ENCODE measurements around the gene ZNF22.
"Not testable (repeated sequence)": the region's sequence is repeated elsewhere in the genome, so short reads cannot be mapped to it uniquely, and the experiment has no call there.

ZNF22 gene

DNA sequence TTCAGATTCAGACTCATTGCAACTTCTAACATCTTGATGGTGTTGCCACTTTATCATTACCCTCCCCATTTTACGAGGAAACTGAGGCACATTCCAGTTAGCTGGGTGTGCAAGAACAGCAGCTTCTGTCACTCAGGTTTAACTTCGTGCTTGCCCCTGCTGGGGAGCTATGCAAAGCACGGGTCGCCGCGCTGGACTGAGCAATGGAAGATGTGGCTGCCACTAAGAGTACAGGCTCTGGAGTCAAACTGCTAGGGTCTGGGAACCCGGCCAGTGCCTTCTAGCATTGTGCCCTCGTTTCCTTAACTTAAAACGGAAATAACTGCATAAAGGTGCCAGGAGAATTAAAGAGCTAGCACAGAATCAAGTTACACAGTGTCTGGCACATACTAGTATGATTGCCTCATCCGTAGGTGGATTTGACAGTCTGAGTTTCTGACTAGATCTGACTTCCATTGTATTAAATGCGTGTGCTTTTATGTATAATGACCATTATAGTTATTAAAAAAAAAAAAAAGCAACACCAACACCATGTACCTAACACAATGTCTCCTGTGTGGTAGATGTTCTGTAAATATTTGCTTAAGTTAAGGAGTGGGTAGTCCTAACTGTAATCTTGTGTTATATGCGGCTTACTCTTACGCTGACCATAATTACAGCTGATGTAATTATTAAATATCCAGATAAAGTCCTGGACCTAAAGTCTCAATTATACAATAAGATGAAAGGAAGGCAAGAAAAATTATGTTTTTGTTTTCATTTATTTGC lies 842 bp downstream of the ZNF22 start:
- in situ Hi-C loops (cut with MboI; ENCODE audit: low sequenced_read_pairs) = no loop called here

GRCh38 chr10:45003432-45004000 lies 2.8 kb downstream of the ZNF22 start:
- in situ Hi-C loops (cut with MboI; ENCODE audit: low sequenced_read_pairs) = no loop called here

DNA sequence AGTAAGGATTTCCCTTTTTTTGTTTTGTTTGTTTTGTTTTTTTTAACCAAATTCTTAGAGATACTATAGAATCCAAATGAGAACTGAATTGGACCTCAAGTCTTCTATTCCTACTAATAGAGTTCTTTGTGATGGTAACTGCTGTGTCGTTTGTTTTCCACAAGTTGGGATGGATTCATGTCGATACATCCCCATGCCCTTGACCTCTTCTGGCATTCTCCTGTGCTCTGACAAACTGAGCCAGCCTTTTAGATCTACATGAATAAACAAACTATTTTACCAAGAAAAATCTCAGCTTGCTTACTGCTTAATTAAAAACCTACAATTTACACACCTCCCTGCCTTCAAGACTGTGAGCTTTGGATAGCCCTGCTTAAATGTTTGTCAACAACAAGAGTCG lies 3.9 kb downstream of the ZNF22 start:
- in situ Hi-C loops (cut with MboI; ENCODE audit: low sequenced_read_pairs) = no loop called here

DNA sequence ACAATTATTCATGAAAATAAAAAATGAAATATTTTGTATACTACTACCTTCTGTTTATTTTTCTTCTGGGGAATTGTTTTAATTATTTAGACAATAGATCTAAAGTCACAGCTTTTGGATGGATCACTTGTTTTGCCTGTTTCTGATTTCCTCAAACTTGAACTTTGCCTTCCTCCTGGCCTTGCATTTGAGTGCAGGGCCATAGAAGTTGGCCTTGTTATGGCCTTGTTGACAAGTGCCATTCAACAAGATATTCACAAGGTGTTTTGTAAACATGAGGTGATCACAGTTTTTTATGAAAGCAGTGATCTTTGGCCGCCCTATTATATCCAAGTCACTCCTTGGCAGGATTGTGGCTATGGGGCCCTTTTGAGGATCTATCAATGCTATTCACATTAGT lies 4.6 kb downstream of the ZNF22 start:
- in situ Hi-C loops (cut with MboI; ENCODE audit: low sequenced_read_pairs) = no loop called here

DNA sequence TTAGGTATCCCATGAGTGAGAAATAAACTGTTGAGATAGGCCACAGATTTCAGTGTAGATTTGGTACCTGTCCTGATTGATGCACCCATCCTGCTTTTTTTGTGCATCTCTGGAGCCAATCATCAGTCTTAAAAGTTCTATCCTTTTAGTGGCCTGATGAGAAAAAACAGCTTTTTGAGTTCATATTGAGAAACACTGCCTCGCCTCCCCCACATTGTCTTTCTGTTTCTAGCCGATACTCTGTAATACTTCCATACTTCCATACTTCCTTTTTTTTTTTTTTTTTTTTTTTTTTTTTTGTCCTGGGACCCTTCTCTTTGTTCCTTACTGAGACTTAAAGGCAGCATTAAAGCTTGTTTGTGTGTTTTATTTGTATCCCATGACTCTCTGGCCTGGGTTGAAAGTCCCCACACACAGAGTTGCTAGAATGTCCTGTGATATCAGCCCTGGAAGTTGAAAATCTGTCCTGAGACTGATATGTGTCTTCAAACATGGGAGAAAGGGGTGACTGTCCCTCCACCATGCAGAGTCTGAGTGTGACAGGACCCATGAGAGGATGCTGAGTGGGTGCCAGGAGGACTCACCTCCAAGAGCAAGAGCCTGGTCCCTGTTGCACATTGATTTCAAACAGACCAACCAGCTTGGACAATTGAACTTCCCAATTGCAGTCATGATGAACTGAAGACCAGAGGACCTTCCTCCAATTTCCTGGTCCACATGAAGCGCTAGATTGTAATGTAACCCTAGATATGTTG lies 5.7 kb downstream of the ZNF22 start:
- in situ Hi-C loops (cut with MboI; ENCODE audit: low sequenced_read_pairs) = no loop called here

GRCh38 chr10:45008524-45009161 lies 7.9 kb downstream of the ZNF22 start:
- in situ Hi-C loops (cut with MboI; ENCODE audit: low sequenced_read_pairs) = no loop called here

DNA sequence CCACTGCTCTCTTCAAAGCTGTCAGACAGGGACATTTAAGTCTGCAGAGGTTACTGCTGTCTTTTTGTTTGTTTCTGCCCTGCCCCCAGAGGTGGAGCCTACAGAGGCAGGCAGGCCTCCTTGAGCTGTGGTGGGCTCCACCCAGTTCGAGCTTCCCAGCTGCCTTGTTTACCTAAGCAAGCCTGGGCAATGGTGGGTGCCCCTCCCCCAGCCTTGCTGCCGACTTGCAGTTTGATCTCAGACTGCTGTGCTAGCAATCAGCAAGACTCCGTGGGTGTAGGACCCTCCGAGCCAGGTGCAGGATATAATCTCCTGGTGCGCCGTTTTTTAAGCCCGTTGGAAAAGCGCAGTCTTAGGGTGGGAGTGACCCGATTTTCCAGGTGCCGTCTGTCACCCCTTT lies 13.8 kb downstream of the ZNF22 start:
- in situ Hi-C loops (cut with MboI; ENCODE audit: low sequenced_read_pairs) = not testable (repeated sequence)

DNA sequence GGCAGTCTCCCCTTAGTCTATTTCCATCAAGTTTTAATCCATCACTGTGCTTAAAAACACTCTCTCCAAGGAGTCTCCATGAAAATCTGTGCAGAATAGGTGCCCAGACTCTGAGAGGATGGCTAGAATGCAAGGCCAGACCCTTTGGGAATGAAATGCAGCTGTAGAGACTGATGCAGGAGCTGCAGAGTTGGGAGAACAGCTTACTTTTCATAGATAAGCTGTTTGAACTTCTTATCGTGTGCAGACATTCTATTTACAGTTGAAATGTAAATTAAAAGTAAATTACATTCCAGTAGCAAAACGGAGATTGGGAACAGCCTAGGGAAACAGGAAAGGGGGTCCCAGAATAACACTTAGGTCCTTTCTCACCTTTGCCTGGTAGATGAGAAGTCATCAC lies 14.9 kb downstream of the ZNF22 start:
- in situ Hi-C loops (cut with MboI; ENCODE audit: low sequenced_read_pairs) = no loop called here

- in situ Hi-C loops (cut with MboI; ENCODE audit: low sequenced_read_pairs) = no loop called here
Measured at GRCh38 chr10:45023426-45023825, 22.7 kb downstream of the ZNF22 start.

- in situ Hi-C loops (cut with MboI; ENCODE audit: low sequenced_read_pairs) = no loop called here
Measured at GRCh38 chr10:45034301-45034700, 33.6 kb downstream of the ZNF22 start.

- in situ Hi-C loops (cut with MboI; ENCODE audit: low sequenced_read_pairs) = no loop called here
Measured at GRCh38 chr10:45035673-45036072, 35.0 kb downstream of the ZNF22 start.

DNA sequence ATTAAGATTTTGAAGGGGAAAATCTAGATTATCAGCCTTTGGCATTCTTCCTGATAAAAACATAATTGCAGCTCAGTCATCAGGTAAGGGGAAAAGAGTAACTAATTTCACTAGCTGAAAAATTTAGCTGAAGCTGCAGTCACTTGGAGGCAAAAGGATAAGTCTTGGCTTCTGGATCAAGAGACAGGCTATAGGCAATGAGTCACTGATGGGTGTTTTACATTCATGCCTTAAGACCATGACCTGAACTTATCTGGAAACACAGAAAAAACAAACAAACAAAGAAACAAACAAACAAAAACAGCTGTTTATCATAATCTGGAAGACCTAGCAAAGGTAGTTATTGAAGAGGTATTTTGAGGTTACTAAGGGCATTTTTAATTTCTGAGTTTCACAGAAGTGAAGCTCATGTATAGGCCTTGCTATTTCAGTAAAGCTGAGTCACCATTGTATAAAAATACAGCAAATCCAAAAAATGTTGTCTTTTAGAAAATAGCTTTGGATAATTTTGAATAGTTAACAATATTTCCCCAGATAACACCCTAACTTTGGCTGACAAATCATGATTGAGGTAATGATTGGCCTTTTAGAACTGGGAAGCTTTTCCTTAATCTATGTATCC lies 40.3 kb downstream of the ZNF22 start:
- in situ Hi-C loops (cut with MboI; ENCODE audit: low sequenced_read_pairs) = no loop called here

- in situ Hi-C loops (cut with MboI; ENCODE audit: low sequenced_read_pairs) = no loop called here
Measured at GRCh38 chr10:45044290-45044689, 43.6 kb downstream of the ZNF22 start.

GRCh38 chr10:45050551-45051235 lies 50.0 kb downstream of the ZNF22 start:
- in situ Hi-C loops (cut with MboI; ENCODE audit: low sequenced_read_pairs) = no loop called here

- in situ Hi-C loops (cut with MboI; ENCODE audit: low sequenced_read_pairs) = no loop called here
Measured at GRCh38 chr10:45052700-45053099, 52.0 kb downstream of the ZNF22 start.

DNA sequence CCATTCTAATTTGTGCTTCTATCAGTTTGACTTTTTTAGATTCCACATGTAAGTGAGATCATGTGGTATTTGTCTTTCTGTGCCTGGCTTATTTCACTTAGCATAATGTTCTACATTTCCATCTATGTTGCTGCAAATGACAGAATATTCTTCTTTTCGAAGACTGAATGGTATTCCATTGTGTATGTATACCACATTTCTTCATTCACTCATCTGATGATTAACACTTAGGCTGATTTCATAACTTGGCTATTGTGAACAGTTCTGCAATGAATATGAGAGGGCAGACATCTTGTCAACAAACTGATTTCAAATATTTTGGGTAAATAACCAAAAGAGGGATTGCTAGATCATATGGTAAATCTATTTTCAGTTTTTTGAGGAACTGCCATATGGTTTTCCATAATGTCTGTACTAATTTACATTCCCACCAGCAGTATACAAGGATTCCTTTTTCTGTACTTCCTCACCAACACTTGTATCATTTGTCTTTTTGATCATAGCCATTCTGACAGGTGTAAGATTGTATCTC lies 52.9 kb downstream of the ZNF22 start:
- in situ Hi-C loops (cut with MboI; ENCODE audit: low sequenced_read_pairs) = no loop called here
